Endothelial cell (in vitro differentiated cells): ENCODE data around the gene TMEM170A. TPM values are rescaled to one million over a fixed set of nuclear protein-coding genes. Genes with fewer than 3 reads are reported as not detected.
"Not testable (repeated sequence)": the region's sequence is repeated elsewhere in the genome, so short reads cannot be mapped to it uniquely, and the experiment has no call there.

Source experiments
- DNase-seq: peaks from one replicate; pipeline ENCODE4 v3.0.0; 2021; ENCODE audit warnings: low spot score
- H3K27ac Mint-ChIP-seq: one replicate; pipeline ENCODE4 v1.8.0; 2021; ENCODE audit warnings: mixed read lengths, inconsistent platforms; ENCODE audit not compliant: unreplicated experiment
- H3K27me3 Mint-ChIP-seq: one replicate; pipeline ENCODE4 v1.8.0; 2021; ENCODE audit warnings: mild to moderate bottlenecking, moderate library complexity, mixed read lengths, inconsistent platforms; ENCODE audit not compliant: unreplicated experiment
- H3K36me3 Mint-ChIP-seq: one replicate; pipeline ENCODE4 v1.8.0; 2021; ENCODE audit warnings: mild to moderate bottlenecking, low read depth, mixed read lengths, inconsistent platforms; ENCODE audit not compliant: unreplicated experiment
- H3K4me1 Mint-ChIP-seq: one replicate; pipeline ENCODE4 v1.8.0; 2021; ENCODE audit warnings: mild to moderate bottlenecking, mixed read lengths, inconsistent platforms; ENCODE audit not compliant: unreplicated experiment
- H3K4me3 Mint-ChIP-seq: one replicate; pipeline ENCODE4 v1.8.0; 2021; ENCODE audit warnings: mild to moderate bottlenecking, mixed read lengths, inconsistent platforms; ENCODE audit not compliant: unreplicated experiment
- H3K9me3 Mint-ChIP-seq: one replicate; pipeline ENCODE4 v1.8.0; 2021; ENCODE audit warnings: mixed read lengths, inconsistent platforms; ENCODE audit not compliant: unreplicated experiment
- CTCF ChIP-seq: fragments of 200-600 bp; sonication (generic); IDR thresholded peaks from one replicate; pipeline ENCODE4 v1.5.0; 2021; ENCODE audit warnings: antibody characterized with exemption; ENCODE audit not compliant: unreplicated experiment
- total RNA-seq: library from RNA; stranded (reverse); fragmentation: NEBNext Ultra II Directional; extraction: Animal tissue kit (Norgen Biotek cat#: 25700); gene quantifications from one replicate; pipeline ENCODE4 v1.2.1, GENCODE V29; 2021; ENCODE audit not compliant: unreplicated experiment

The TMEM170A gene
- total RNA-seq, 1 donor from 2014 or later: 38.0 TPM

DNA sequence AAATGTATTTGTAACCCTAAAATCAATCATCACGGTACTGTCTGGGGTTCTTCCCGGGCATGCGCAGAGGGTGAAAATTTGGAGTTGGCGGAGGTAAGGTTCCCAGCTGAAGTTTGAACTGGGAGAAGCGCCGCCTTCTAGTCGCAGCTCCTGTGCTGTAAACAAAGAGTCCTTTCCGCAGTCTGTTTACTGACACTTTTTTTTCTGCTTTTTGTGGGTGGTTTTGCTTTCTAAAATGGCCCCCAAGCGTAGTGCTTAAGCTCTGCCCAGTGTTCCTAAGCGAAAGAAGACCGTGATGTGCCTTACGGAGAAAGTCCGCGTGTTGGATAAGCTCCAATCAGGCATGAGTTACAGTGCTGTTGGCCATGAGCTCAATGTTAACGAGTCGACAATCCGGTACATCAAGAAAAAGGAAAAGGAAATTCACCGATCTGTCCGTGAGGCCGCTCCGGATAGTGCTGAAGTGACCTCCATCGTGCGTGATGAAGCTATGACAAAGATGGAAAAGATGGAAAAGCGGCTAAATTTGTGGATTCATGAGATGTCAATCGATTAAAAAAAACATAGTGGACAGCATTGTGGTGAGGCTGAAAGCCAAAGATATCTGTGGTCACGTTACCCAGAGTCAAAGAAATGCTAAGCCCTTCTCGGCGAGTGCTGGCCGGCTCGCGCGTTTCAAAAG, 30.6 kb downstream of the TMEM170A start:
- DNase-seq: peak; percentile 60
- Mint-ChIP-seq H3K27ac (peak overlapping the region; percentile 94), H3K4me1 (peaks cover 14% of the 10 kb centered on the region), H3K9me3 (no peaks in the 10 kb centered on the region), H3K27me3 (peaks cover 7% of the 10 kb centered on the region), H3K36me3 (peaks cover 4% of the 10 kb centered on the region), H3K4me3 (peak overlapping the region; percentile 89)
- TF ChIP-seq CTCF: no peak

DNA sequence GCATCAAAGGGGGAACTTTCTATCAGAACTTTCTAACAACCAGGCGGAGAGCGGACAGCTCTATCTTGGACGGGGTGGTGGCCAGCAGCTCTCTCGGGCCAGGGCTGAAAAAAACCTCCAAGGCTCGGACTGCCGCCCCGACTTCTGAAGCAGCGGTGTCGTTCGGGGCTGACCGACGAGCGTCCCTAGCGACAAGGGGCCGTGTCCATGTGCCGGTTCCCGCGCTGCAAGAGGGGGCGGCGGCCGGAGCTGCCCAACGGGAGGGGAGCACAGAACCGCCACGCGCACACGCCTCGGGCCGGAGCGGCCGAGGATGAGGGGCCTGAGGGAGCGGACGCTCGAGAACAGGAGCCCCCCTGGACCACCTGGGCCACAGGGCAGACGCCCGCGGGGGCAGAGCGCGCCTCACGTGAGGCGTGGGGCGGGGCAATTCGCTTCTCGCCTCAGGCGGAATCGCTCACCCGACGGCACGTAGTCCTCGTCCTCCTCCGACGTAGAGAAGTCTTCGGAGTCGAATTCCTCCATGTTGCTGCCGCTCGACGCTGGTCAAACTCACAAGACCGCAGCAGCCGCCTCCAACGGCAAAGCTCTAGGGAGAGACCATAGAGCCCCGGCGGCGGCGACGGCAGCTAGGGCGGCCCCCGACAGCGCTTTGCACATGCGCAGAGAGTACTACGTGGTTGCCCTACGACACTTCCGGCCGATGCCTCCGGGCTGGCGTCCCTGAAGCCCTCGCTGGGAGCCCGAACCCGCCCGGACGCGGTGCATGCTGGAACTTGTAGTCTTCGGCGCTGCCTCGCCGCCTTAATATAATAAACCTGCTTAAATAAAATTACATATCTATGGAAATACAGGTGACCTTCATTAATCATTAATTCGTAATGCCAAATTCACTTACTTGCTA, 31.4 kb downstream of the TMEM170A start, which contains the start of gene CFDP1:
TSS of gene CFDP1 (minus strand) at position 676 of the 904 bp plus-strand sequence. CDS start at position 525, 151 bp downstream.
- DNase-seq: peak; percentile 94
- peak within 1 kb of the TSS; percentile 94 for H3K27ac Mint-ChIP-seq
- no peaks in the 10 kb centered on the region for H3K9me3 Mint-ChIP-seq
- peaks cover 14% of the 10 kb centered on the region for H3K4me1 Mint-ChIP-seq
- peaks cover 4% of the 10 kb centered on the region for H3K36me3 Mint-ChIP-seq
- TF ChIP-seq CTCF: no peak
- H3K4me3 Mint-ChIP-seq: peak within 1 kb of the TSS; percentile 93
- peaks cover 8% of the 10 kb centered on the region for H3K27me3 Mint-ChIP-seq

DNA sequence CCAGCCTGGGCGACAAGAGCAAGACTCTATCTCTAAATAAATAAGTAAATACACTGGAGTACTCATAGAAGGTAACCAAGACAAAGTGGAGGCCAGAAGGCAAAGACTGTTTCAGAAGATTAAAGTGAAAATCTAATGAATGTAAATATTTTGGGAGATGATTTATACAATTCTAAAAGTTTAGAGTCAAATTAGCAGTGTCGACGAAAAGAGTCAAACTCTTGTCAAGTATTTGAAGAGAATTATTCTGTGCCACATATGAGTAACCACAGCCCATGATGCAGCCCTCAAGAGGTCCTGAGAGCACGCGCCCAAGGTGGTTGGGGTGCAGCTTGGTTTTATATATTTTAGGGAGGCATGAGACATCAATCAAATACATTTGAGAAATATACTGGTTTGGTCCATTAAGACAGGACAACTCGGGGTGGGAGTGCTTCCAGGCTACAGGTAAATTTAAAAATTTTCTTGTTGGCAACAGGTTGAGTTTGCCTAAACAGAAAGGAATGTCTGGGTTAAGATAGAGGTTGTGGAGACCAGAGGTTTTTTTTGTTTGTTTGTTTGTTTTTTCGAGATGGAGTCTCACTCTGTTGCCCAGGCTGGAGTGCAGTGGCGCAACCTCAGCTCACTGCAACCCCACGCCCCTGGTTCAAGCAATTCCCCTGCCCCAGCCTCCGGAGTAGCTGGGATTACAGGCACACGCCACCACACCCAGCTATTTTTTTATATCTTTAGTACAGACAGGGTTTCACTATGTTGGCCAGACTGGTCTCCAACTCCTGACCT, 34.7 kb downstream of the TMEM170A start:
- Mint-ChIP-seq H3K27ac (peak overlapping the region; percentile 71), H3K36me3 (peaks cover 4% of the 10 kb centered on the region), H3K9me3 (no peaks in the 10 kb centered on the region), H3K27me3 (peaks cover 10% of the 10 kb centered on the region), H3K4me1 (peaks cover 20% of the 10 kb centered on the region), H3K4me3 (no peak overlapping the region)
- TF ChIP-seq CTCF: no peak
- no peak for DNase-seq

DNA sequence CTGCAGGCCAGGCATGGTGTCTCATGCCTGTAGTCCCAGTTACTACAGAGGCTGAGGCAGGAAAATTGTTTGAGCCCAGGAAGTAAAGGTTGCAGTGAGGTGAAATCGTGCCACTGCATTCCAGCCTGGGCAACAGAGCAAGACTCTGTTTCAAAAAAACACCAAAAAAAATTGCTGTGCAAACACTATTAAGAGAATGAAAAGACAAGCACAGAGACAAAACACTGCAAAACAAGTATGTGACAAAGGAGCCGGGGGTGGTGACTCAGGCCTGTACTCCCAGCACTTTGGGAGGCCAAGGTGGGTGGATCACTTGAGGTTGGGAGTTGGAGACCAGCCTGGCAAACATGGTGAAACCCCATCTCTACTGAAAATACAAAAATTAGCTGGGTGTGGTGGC, 38.0 kb downstream of the TMEM170A start:
- not testable (repeated sequence) for H3K27ac Mint-ChIP-seq, H3K36me3 Mint-ChIP-seq, H3K4me3 Mint-ChIP-seq, H3K9me3 Mint-ChIP-seq, DNase-seq
- Mint-ChIP-seq H3K27me3 (peaks cover 10% of the 10 kb centered on the region), H3K4me1 (peaks cover 16% of the 10 kb centered on the region)

DNA sequence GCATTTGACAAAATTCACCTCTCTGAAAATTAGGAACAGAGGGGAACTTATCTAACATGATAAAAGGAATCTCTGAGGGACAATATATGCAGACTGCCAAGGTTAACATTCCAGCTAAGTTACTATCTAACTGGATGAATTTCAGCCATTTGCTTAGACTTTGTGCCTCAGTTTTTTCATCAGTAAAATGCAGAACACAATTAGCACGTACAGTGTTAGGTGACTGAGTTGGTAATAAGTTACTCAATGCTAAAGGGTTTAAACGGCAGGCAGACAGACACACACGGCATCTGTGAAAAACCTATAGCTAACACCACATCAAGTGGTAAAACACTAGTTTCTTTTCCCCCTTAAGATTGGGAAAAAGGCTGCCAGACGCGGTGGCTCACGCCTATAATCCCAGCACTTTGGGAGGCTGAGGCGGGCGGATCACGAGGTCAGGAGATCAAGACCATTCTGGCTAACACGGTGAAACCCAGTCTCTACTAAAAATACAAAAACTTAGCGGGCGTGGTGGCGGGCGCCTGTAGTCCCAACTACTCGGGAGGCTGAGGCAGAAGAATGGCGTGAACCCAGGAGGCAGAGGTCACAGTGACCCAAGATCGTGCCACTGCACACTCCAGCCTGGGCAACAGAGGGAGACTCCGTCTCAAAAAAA, 40.3 kb downstream of the TMEM170A start:
- H3K9me3 Mint-ChIP-seq, DNase-seq, H3K4me3 Mint-ChIP-seq, H3K27me3 Mint-ChIP-seq, H3K36me3 Mint-ChIP-seq: not testable (repeated sequence)
- Mint-ChIP-seq H3K27ac (peak overlapping the region; percentile 48), H3K4me1 (peaks cover 23% of the 10 kb centered on the region)
